ENCODE data around the gene RPL39L. TPM values are rescaled to one million over a fixed set of nuclear protein-coding genes. Genes with fewer than 3 reads are reported as not detected.
"Not testable (repeated sequence)": the region's sequence is repeated elsewhere in the genome, so short reads cannot be mapped to it uniquely, and the experiment has no call there.

RPL39L gene
- total and polyA plus RNA-seq, 10 of the 15 experiments (the other 5 are each of a cell fraction or from before 2014, with no cell fraction given) = 12.5 to 67.8 (median 31.3) TPM

DNA sequence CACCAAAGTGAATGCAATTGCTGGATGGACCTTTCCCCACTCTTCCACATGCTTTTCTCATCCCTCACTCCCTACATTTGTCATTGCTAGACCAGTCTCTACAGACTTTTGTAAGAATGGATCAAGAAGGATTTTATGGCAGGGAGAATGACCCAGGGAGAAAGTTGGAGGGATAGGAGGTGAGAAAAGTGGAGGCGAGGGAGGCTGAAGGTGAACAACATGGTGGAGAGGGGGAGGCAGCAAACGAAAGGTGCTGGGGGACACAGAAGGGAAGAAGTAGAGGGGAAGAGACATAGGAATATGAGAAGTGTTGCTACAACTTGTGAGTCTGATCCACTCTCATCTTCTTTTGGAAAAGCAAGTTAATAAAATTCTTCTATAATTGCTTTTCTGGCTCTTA, 33.6 kb upstream of the RPL39L start:
- FAIRE-seq (no peak), DNase-seq (ENCODE audit: low read depth, low spot score) (no peak), ATAC-seq (no peak)
- no peak overlapping the region for H3K27ac ChIP-seq (ENCODE audit: control insufficient read depth, insufficient read depth)
- no peaks in the 10 kb centered on the region for H3K4me1 ChIP-seq (ENCODE audit: control insufficient read depth, insufficient read depth, low read length)
- H3K4me3 ChIP-seq = no peak overlapping the region
- RAD21 ChIA-PET (ENCODE audit: unreplicated experiment) = no interaction called here
- CTCF ChIA-PET = interaction anchor here (2.1 kb wide), 1 partner anchor 8 kb away, joined by 7 read pairs; no protein-coding TSS in a partner anchor
- H3K27me3 ChIP-seq (replicated peaks in 1 of 2; ENCODE audit: control insufficient read depth in 2 of 2, insufficient read depth in 2 of 2, low read length in 1 of 2) = no peaks in the 10 kb centered on the region; a peak in 1 of 4 replicates
- BruUV-seq (replicated peaks) = no TSS peak
- no peak overlapping the region for H2AFZ ChIP-seq (ENCODE audit: control insufficient read depth, low read depth, low read length)
- no peak for TF ChIP-seq SP1 (IDR thresholded peaks at IDR 0.05; ENCODE audit: low read depth, low read length)
- no peak for TF ChIP-seq NR2C2 (IDR thresholded peaks at IDR 0.05; ENCODE audit: borderline replicate concordance, control insufficient read depth, insufficient read length, low read depth)
- no peak for TF ChIP-seq NFIC (IDR thresholded peaks at IDR 0.05; ENCODE audit: low read depth, low read length)
- no peak for TF ChIP-seq ATF7 (IDR thresholded peaks at IDR 0.05; ENCODE audit: low read depth)
- no peaks in the 10 kb centered on the region for H3K9me3 ChIP-seq (replicated peaks; ENCODE audit: control insufficient read depth, insufficient read depth, low read length)
- in situ Hi-C loops (cut with MboI) = no loop called here
- no peak overlapping the region for H3K9ac ChIP-seq (ENCODE audit: control insufficient read depth, insufficient read depth, low read length)
- no peaks in the 10 kb centered on the region for H3K79me2 ChIP-seq (ENCODE audit: control insufficient read depth, insufficient read depth, low read length)
- H3K36me3 ChIP-seq (ENCODE audit: control insufficient read depth in 2 of 2, insufficient read depth in 2 of 2, low read length in 1 of 2) = no peaks in the 10 kb centered on the region
- 58% methylated on average over 2 of the region's 2 CpGs for WGBS (ENCODE audit: insufficient coverage, insufficient replicate concordance, low lambda C conversion rate, missing lambda C conversion rate)
- no peak overlapping the region for H3K4me2 ChIP-seq (ENCODE audit: control insufficient read depth, insufficient read depth)
- H4K20me1 ChIP-seq (ENCODE audit: control insufficient read depth, insufficient read depth) = no peaks in the 10 kb centered on the region
- intact Hi-C loops (cut with micrococcal nuclease; ENCODE audit: unreplicated experiment) = no loop called here
- POLR2A ChIA-PET = no interaction called here
- SMC1A ChIA-PET (ENCODE audit: uncharacterized antibody, unreplicated experiment) = no interaction called here

DNA sequence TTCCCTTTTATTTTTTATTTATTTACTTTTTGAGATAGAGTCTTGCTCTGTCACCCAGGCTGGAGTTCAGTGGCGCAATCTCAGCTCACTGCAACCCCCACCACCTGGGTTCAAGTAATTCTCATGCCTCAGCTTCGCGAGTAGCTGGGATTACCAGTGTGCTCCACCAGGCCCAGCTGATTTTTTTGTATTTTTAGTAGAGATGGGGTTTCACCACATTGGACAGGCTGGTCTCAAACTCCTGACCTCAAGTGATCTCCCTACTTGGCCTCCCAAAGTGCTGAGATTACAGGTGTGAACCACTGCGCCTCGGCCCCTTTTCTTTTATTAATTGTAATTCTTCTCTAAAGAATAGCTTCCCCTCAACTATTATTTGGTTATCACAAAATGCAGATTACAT, 31.6 kb upstream of the RPL39L start:
- ChIA-PET SMC1A (ENCODE audit: uncharacterized antibody, unreplicated experiment) (interaction anchor here (0.8 to 1.1 kb wide), 2 partner anchors 162 to 290 kb away, joined by 3 read pairs; no protein-coding TSS in a partner anchor), RAD21 (ENCODE audit: unreplicated experiment) (interaction anchor here (0.7 kb wide), 1 partner anchor 31 kb away, joined by 3 read pairs; no protein-coding TSS in a partner anchor), CTCF (interaction anchor here (1.7 kb wide), 1 partner anchor 58 kb away, joined by 5 read pairs; no protein-coding TSS in a partner anchor)
- H3K4me3 ChIP-seq; intact Hi-C loops (cut with micrococcal nuclease; ENCODE audit: unreplicated experiment); in situ Hi-C loops (cut with MboI); H3K4me2 ChIP-seq (ENCODE audit: control insufficient read depth, insufficient read depth); DNase-seq (ENCODE audit: low read depth, low spot score); H2AFZ ChIP-seq (ENCODE audit: control insufficient read depth, low read depth, low read length); H3K4me1 ChIP-seq (ENCODE audit: control insufficient read depth, insufficient read depth, low read length); FAIRE-seq; H3K79me2 ChIP-seq (ENCODE audit: control insufficient read depth, insufficient read depth, low read length); H3K27ac ChIP-seq (ENCODE audit: control insufficient read depth, insufficient read depth); H3K9ac ChIP-seq (ENCODE audit: control insufficient read depth, insufficient read depth, low read length); H3K9me3 ChIP-seq (replicated peaks; ENCODE audit: control insufficient read depth, insufficient read depth, low read length); BruUV-seq (replicated peaks); H3K27me3 ChIP-seq (replicated peaks in 1 of 2; ENCODE audit: control insufficient read depth in 2 of 2, insufficient read depth in 2 of 2, low read length in 1 of 2); H3K36me3 ChIP-seq (ENCODE audit: control insufficient read depth in 2 of 2, insufficient read depth in 2 of 2, low read length in 1 of 2); H4K20me1 ChIP-seq (ENCODE audit: control insufficient read depth, insufficient read depth); POLR2A ChIA-PET; ATAC-seq: not testable (repeated sequence)
- WGBS (ENCODE audit: insufficient coverage, insufficient replicate concordance, low lambda C conversion rate, missing lambda C conversion rate) = 68% methylated on average over 5 of the region's 5 CpGs

All from GM12878 (cell line).